DMS79 treated with DMSO at 0.1 percent for 48 hours (cell line): ENCODE results near the gene NEO1.
"Not testable (repeated sequence)": the region's sequence is repeated elsewhere in the genome, so short reads cannot be mapped to it uniquely, and the experiment has no call there.

ENCODE experiments used
- DNase-seq: peaks from one replicate; lab custom pipeline; 2025; lab: John Stamatoyannopoulos, UW

NEO1 gene

DNA sequence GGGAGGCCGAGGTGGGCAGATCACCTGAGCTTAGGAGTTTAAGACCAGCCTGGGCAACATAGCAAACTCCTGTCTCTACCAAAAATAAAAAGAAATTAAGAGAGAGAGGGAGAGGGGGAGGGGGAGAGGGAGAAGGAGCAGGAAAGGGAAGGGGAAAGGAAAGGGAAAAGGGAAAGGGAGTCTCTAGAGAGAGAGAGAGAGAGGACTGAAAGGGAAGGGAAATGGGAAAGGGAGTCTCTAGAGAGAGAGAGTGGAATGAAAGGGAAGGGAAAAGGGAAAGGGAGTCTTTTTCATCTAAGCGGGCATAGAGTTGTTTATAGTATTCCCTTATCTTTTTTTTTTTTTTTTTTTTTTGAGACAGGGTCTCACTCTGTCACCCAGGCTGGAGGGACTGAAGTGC, 148.1 kb downstream of the NEO1 start:
- no peak for DNase-seq

DNA sequence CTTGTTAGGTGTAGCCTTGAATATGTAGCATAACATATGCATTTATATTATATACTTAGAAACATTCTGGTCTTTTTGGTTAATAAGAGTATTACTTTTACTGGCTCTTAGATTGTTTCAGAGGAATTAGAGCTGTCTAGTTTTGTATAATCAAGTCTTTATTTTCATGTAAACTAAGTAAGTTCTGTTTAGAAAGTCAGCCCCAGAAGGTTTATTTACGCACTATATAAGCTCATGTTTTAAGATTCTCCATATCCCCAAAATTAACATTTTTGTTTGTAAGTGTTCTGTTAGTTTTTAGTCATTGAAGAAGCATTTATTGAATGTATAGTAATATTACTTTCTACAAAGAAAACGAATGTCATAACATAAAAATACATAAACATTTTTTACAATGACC, 158.4 kb downstream of the NEO1 start:
- DNase-seq, result no peak

DNA sequence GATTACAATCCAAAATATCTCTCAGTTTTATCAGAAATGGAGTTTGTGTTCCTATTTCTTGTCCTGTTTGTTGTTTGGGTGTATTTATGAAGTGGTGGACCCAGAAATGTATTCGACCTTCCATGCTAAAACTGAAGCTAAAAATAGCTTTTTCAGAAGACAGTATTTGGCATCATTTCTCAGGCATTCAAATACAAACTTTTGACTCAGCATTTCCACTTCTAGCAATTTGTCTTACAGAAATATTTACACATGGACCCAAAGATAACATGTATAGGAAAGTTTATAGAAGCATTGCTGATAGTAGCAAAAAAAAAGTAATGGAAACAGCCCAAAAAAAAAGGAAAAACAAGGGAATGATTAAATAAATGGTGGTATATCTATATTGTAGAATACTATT, 160.2 kb downstream of the NEO1 start:
- no peak for DNase-seq

DNA sequence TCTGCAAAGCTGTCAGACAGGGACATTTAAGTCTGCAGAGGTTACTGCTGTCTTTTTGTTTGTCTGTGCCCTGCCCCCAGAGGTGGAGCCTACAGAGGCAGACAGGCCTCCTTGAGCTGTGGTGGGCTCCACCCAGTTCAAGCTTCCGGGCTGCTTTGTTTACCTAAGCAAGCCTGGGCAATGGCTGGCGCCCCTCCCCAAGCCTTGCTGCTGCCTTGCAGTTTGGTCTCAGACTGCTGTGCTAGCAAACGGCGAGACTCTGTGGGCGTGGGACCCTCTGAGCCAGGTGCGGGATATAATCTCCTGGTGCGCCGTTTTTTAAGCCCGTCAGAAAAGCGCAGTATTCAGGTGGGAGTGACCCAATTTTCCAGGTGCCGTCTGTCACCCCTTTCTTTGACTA, 169.2 kb downstream of the NEO1 start:
- not testable (repeated sequence) for DNase-seq

DNA sequence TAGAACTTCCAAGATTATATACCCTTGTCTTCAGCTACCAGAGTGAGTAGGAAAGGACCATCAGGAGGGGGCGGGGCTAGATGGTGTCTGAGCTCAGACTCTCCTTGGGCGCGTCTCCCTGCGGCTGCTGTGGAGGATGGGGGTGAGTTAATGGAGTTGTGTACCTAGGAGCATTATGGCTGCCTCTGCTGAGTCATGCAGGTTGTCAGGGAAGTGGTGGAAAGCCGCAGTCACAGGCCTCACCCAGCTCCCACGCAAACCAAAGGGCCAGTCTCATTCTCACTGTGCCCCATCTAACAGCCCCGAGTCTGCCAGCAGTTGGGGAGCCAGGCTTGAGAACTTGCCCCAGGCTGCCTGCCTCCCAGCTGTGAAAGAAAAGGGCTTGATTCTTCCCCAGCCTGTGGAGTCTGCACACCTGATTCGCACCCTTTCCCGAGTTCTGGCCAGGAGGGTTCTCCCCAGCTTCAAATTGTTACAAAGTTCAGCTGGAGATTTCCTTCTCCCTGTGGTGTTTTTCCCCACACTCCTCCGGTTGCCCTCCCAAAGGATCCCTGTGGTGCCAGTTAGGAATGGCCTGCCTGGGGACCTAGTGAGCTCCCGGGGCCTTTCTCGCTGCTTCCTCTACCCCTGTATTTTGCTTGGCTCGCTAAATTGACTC, 173.2 kb downstream of the NEO1 start:
- DNase-seq, result no peak

DNA sequence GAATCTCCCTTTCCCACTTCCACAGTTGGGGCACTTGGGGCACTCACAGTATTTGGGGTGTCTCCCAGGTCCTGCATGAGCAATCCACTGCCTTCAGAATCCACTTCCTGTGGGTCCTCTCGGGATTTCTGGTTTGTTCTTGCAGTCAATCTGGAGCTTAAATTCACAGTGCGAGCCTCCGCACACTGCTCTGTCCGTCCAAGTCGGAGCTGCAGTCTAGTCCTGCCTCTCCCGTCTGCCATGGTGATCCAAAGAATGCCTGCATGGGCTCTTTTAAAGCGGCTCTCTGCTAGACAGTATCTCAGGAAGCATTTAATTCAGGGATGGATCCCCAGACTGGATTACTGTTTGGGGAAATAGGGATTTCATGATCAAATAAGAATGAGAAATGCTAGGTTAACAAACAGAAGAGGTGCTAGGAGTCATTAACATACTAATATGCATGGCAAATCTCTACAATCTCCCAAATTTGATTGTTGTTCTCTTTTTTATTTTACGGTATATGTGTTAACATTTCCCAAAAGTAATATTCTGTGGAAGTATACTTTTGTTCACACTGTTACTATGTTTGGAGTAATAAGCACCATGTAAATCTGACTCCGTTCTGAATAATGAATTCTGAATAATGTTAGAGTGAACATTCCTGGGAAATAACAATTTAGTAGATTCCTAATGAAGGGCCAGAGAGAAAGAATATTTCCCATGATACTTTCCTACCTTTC, 174.0 kb downstream of the NEO1 start:
- no peak for DNase-seq

DNA sequence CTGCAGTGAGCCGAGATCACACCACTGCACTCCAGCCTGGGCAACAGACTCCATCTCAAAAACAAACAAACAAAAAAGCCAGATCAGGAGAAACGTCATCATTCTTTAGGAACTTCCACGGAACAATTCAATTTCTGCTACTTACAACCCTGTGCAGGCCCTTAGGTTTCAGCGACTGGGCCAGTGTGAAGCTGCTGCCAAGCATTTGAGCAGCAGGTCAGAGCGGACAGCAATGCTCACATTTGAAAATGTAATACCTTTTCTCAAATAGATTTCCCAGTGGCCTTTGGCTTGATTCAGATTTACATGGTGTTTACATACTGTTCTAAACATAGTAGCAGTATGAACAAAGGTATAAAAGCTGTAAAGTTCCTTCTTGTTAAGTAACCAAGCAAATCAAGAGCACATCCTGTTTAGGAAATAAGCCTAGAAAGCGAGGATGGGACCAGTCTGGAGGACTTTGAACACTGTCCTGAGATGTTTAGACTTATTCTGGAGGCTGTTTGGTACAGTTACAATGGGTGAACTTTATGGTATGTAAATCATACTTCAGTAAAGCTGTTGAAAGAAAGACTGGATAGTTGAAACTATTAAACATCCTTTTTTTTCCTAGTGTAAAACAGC, 175.3 kb downstream of the NEO1 start:
- no peak for DNase-seq

DNA sequence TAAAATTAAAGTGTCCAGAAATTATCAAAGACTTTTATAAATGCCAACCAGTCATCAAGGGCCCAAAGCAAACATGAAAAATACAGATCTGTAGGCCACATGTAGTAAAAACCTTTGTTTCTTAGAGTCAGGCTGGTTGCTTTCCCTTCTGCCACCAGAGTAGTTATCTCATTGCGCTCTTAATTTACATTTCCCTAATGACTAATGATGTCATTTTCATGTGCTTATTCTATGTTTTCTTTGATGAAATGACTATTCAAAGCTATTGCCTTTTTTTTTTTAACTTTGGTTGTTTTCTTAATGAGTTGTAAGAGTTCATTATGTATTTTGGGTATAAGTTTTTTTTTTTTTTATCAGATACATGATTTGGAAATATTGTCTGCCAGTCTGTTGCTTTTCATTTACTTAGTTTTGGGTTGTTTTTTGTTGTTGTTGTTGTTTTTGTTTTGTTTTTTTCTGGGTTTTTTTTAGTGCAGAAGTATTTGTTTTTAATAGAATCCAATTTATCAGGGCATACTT, 175.9 kb downstream of the NEO1 start:
- DNase-seq, result no peak

DNA sequence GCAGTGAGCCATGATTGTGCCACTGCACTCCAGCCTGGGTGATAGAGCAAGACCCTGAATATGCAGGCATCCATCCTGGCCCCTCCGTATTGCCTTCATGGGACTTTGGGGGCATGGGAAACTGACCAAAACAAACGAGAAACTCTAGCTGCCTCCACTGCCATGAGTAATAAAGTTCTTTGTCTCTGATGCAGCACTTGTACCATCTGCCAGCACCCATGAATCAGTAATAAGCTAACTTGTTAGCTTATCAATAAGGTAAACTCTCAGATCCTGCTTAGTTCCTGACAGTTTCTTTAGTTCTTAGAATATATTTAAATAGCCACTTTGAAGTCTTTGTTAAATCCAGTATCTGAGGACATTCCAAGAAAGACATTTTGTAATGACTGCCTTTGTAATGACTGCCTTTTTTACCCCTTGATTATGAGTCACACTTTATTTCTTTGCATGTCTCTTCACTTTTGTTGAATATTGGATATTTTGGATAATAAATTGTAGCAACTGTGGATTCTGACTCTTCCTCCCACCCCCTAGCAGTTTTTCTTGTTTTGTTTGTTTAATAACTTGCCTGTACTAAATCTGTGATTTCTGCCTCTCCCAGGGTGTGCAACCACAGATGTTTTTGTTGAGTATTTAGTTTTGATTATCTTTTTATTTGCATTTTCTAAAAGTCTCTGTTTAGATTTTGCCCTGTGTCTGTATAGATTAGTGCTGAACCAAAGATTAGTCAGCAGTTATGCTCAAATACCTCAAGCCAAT, 179.6 kb downstream of the NEO1 start:
- DNase-seq, result no peak

DNA sequence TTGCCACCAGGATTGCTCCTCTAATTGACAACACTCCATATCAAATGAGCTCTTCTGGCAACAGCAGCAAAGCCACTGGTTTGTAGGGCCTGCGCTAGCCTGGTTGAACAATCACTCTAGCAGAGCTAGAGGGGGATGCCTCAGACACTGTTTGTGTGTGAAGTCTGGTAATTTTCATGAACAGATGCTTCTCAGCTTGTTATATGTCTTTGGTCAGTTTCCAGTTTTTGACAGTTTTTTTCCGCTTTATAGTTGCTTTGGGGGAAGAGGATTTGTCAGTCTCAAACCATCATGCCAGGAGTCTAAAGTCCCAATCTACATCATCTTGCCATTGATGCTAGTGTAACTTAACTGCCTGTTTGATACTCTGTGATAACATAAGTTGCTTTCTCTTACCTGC, 180.5 kb downstream of the NEO1 start:
- DNase-seq, result no peak

DNA sequence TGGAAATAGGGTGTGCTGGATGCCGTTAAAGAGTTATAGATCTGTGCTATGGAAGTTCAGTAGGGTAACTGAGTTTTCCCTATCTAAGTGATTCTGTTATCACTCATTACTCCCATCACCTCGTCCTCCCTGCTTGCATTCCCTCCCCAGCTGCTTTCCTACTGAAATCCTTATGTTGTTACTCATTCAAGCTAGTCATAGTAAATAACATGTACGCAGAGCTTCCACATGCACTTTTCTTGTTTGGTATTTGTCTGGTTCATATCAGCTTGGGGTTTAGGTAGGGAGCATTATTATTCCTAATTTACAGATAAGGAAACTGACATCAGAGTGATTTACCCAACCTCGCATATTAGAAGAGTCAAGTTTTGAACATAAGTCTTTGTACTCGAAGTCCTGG, 181.4 kb downstream of the NEO1 start:
- DNase-seq, result no peak

DNA sequence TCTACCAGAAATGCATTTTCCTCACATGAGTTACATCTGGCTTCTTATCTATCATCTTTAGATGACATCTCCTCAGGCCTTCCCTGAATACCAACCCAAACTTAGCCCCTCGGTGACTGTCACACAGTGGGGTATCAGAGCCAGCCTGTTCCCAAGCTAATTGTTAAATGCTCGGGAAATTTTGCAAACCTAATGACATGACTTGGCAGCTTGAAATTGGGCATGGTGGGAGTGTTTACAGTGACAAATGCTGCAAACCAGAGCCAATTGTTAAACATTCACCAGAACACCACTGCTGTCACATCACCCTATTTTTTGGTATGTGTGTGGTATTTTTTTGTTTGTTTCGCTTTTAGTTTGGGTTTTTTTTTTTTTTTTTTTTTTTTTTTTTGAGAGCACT, 185.6 kb downstream of the NEO1 start:
- no peak for DNase-seq

DNA sequence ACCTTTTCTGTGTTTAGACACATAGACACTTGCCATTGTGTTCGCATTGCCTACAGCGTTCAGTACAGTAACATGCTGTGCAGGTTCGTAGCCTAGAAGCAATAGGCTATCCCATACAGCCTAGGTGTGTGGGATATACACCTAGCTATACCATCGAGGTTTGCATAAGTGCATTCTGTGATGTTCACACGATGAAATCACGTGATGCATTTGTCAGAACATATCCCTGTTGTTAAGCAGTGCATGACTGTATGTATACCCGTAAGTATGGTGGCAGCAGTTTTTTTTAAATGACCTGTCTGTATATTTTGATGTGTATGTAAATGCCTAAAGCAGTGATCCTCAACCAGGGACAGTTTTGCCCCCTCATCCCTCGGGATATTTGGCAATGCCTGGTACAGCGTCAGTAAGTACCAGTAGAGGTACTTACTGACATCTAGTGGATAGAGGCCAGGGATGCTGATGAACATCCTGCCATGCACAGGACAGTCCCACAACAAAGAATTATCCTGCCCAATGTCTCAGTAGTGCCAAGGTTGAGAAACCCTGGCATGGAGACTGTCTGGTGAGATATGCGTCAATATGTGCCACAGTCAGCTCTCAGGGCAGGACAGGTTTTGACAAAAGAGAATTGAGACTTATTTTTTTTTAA, 187.4 kb downstream of the NEO1 start:
- no peak for DNase-seq

DNA sequence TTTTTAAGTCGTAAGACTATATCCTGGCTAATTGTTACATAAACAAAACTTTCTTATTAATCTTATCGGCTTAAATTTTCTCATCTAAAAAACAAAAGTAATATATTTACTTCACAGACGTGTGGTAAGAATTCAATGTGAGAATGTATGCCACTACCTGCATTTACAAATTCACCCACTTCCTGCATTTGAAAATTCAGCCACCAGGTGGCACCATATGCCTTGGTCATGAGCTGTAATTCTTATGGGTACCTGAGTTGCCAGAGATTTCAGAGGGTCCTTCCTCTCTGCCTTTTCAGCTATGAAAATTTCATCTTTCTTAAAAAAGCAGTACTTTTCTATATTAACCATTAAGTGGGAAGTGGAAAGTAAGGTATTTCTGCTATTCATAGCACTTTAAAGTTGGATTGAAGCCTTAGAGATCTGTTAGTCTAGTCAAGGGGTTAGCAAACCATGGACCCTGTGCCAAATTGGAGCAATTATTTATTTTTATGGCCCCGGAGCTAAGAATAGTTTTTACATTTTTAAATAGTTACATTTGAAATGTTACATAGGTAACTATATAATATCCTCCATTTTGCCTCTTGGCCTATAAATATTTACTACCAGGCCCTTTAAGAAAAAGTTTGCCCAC, 188.7 kb downstream of the NEO1 start:
- DNase-seq, result peak; percentile 7

DNA sequence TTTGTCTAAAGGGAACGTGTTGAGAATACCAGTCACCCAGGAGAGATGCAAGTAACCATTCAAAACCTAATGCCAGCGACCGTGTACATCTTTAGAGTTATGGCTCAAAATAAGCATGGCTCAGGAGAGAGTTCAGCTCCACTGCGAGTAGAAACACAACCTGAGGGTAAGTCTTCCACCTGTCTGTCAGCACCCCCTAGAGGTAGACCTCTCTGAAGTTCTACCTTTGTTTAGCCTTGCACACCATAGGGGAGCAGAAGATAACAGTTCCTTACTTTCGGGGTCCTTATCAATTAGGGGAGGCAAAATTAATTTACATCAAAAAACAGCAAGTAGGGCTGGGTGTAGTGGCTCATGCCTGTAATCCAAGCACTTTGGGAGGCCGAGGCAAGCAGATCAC, 192.1 kb downstream of the NEO1 start:
- DNase-seq, result no peak

DNA sequence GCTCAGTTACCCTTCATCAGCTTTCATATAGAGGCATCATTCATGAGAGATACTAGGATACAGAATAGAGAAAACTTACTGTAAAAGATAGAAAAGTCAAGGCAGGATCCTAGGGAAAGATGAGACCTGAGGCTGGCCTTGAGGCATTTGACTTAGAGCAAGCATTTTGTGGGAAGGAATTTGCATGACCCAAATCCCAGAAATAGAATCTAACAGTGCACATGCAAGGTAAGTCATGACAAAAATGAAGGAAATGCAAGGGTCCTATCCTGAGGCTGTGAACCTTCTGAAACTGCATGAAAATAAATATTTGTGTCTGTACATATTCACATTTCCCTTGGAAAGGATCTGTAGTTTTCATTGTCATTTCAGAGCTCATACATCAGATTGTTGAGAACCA, 194.2 kb downstream of the NEO1 start:
- no peak for DNase-seq

DNA sequence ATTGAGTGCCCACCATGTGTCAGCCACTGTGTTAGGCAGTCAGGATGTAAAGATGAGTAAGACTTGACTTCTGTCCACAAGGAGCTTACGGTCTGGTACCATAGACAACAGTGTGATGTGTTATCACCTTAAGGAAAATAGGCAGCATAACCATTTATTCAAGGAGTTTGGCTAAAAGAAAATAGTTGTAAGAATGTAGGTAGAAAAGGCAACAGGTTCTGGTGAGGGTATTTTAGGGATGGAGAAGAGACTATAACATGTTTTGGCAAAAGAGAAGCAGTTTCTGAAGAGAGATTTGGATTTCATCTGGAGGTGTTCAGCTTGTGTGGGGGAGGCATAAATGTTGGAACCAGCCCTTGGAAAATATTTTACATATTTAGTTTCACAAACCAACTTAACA, 194.6 kb downstream of the NEO1 start:
- DNase-seq, result no peak

DNA sequence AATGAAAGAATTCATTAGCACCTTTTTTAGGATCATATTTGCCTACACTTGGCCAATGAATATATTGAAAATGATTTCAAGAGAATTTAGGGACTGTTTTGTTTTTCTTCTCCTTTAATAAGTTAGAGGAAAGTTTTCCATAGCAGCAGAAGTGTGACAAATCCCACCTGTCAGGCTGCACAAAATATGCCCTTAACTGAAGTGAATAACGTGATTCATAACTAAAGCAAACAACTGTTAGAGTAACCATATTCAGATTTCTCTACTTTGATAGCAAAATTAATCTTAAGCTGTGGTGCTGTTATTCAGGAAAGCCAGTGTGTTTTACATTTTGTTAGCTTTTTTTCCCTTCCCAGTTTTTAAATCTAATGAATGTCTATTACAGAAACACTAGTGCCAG, 195.1 kb downstream of the NEO1 start:
- no peak for DNase-seq

DNA sequence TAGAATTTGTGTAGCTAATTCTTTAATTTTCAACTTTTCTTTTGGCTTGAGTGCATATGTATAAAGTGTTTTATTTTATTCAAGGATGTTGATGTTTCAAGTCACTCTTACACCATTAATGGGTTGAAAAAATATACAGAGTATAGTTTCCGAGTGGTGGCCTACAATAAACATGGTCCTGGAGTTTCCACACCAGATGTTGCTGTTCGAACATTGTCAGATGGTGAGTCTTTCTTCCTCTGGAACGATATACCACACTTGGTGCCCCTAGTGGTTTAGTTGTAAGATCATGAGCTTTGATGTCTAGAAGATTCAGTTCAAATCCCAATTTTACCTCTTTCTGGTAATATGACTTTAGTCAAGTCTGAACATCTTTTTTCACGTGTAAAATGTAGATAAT, 197.2 kb downstream of the NEO1 start:
- no peak for DNase-seq

DNA sequence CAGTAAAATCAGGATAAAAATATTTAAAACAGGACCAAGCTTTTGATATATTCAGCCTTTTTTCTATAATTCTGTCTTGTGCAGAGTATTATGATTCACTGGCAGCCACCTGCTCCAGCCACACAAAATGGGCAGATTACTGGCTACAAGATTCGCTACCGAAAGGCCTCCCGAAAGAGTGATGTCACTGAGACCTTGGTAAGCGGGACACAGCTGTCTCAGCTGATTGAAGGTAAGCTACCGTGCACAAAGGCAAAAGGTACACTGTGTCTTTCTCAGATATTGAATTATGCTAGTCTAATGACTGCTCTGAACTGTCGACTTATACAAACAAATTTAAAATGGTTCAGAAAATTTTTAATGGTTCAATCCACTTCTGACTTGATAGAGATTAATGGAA, 202.3 kb downstream of the NEO1 start:
- no peak for DNase-seq

DNA sequence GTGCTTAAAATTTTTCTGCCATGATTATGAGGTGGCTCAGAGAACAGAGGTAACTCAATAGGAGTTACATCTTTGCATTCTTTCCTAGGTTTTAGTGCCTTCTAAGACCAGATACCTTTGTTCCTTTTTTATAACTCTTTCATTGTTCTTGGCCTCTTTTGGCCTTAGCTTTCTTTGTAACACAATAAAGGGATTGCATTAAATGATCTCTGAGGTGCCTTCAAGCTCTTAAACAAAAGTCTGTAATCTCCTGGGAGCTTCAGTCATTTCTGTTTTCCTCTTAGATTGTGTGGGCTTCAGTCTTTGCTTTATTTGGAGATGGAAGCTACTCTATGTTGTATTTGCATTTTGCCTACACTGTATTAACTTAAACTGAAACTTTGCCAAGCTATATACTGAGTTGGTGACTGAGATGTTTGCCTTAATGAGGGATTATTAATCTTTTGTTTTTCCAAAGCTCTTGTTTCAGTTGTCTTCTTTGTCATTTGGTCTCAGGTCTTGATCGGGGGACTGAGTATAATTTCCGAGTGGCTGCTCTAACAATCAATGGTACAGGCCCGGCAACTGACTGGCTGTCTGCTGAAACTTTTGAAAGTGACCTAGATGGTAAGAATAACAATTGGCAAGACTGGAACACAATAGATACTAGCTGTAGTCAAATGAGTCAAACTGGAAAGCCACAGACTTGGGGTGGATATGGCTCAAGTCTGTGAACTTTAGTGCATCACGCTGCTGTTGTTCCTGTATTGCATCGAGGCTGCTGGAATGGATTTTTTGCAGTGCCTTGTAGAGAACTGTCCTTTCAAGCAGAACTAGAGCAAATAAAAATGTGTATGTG, 206.2 kb downstream of the NEO1 start:
- DNase-seq, result no peak
